Loucy (cell line): Measurements from ENCODE around the gene EDIL3.

ENCODE experiments used
- EZH2phosphoT487 ChIP-seq: fragments of 200-600 bp; IDR thresholded peaks from 2 replicates; pipeline ENCODE4 v1.6.1; 2018; ENCODE audit warnings: antibody characterized with exemption, mild to moderate bottlenecking, moderate library complexity, borderline replicate concordance
- TF ChIP-seq, protein P1 (sequence below): fragments of 200-600 bp; sonication (generic); conservative IDR thresholded peaks from 2 replicates; pipeline ENCODE4 v1.5.1; 2014; ENCODE audit warnings: mild to moderate bottlenecking, antibody characterized with exemption, low read length

DNA sequence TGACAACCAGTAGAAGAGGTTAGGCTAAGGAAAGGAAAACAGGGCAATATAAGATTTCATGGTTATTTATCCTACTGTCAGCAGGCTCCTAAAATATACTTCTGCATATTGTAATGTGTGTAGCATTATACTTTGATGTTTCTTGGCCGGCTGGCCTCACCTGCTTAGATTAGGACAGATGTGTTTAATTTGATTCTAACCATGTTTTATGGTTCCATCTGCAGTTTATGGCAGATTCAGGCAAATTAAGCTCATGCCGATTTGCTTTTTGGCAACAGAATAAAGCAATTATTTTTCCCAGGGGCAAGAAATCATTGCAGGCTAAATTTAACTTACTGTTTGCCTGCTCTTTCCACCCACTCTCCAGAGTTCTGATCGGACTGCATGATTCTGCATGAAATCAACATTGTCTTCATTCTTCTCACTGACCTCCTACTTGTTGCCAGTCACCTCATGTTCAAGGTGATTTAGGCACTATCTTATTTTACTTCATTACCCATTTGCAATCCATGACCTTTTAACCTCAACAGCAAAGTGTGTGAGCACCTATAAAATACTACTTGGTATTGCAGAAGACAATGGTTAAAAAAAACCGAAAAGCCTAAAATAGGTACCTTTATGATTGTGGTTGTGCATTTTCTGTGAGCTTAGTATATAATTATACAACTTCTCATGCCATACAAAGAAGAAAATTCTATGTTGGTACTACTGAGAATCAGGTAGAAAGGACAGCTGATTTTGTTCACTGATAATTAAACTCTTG, 125.2 kb downstream of the EDIL3 start:
- TF ChIP-seq, protein P1, sequence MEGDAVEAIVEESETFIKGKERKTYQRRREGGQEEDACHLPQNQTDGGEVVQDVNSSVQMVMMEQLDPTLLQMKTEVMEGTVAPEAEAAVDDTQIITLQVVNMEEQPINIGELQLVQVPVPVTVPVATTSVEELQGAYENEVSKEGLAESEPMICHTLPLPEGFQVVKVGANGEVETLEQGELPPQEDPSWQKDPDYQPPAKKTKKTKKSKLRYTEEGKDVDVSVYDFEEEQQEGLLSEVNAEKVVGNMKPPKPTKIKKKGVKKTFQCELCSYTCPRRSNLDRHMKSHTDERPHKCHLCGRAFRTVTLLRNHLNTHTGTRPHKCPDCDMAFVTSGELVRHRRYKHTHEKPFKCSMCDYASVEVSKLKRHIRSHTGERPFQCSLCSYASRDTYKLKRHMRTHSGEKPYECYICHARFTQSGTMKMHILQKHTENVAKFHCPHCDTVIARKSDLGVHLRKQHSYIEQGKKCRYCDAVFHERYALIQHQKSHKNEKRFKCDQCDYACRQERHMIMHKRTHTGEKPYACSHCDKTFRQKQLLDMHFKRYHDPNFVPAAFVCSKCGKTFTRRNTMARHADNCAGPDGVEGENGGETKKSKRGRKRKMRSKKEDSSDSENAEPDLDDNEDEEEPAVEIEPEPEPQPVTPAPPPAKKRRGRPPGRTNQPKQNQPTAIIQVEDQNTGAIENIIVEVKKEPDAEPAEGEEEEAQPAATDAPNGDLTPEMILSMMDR: no peak
- no peak for TF ChIP-seq EZH2phosphoT487
